Sigmoid colon (tissue), 7 donors: ENCODE data around the gene CPN1. TPM values are rescaled to one million over a fixed set of nuclear protein-coding genes. Genes with fewer than 3 reads are reported as not detected.

Source experiments
- DNase-seq: peaks from one replicate; pipeline ENCODE4 v3.0.0-alpha.2; 2019
- H3K27ac ChIP-seq, 4 donors: fragments of 200-600 bp; sonication (generic); one replicate each; pipeline ENCODE4 v1.5.1; 2016 to 2019; ENCODE audit warnings: mild to moderate bottlenecking in 1 of 4
- H3K27me3 ChIP-seq, 3 donors: fragments of 200-600 bp; sonication (generic); one replicate each; pipeline ENCODE4 v1.5.1; 2019; ENCODE audit warnings: mild to moderate bottlenecking in 1 of 3
- H3K36me3 ChIP-seq, 4 donors: fragments of 200-600 bp; sonication (generic); one replicate each; pipeline ENCODE4 v1.5.1; 2016 to 2019
- H3K4me1 ChIP-seq, 4 donors: fragments of 200-600 bp; sonication (generic); one replicate each; pipeline ENCODE4 v1.5.1; 2017 to 2019
- H3K4me3 ChIP-seq, 4 donors: fragments of 200-600 bp; sonication (generic); one replicate each; pipeline ENCODE4 v1.5.1; 2017 to 2019; ENCODE audit warnings: mild to moderate bottlenecking in 2 of 4, moderate library complexity in 1 of 4
- H3K9me3 ChIP-seq, 4 donors: fragments of 200-600 bp in 3 of 4; sonication (generic) in 3 of 4; one replicate each; pipeline versions ENCODE4 v1.5.1 to v1.6.1; 2013 to 2019
- EP300 ChIP-seq, 4 donors: sonication (generic); formaldehyde crosslinking; IDR thresholded peaks; one replicate each; pipeline ENCODE4 v1.6.1; 2017; ENCODE audit warnings: antibody characterized with exemption in 4 of 4
- POLR2A ChIP-seq, 2 donors: fragments of 450-650 bp; IDR thresholded peaks; one replicate each; pipeline ENCODE4 v1.6.1; 2016; ENCODE audit warnings: antibody characterized with exemption in 2 of 2, mild to moderate bottlenecking in 2 of 2, moderate library complexity in 2 of 2
- POLR2AphosphoS5 ChIP-seq, 4 donors: sonication (generic); formaldehyde crosslinking; IDR thresholded peaks; one replicate each; pipeline ENCODE4 v1.6.1; 2017; ENCODE audit warnings: antibody characterized with exemption in 4 of 4
- WGBS, 2 donors: extraction: QIAGEN DNeasy Blood & Tissue Kit; methylation state at CpG; one replicate each; pipeline ENCODE4 v1.1.7; 2013; 5-methylcytosine and 5-hydroxymethylcytosine counted together
- intact Hi-C: fragments of 100-400 bp; cut with DNase I; formaldehyde crosslinking; loops from one replicate; pipeline ENCODE4 v1.15.1; 2023
- polyA plus RNA-seq, 3 donors: library from polyadenylated mRNA; stranded (reverse); fragments of 200-250 nt; gene quantifications; one replicate each; pipeline ENCODE4 v1.2.3, GENCODE V29; 2013
- total RNA-seq, 4 donors: library from RNA; depleted of rRNA; stranded (reverse); fragments of >200 nt; gene quantifications; one replicate each; pipeline ENCODE4 v1.1.0, GENCODE V29; 2016
- TF ChIP-seq, protein P1 (sequence below), 4 experiments: fragments of 450-650 bp in 3 of 4; fragments of 200-600 bp in 1 of 4; IDR thresholded peaks; one replicate each; pipeline ENCODE4 v1.5.1; 2016 to 2019; ENCODE audit warnings: antibody characterized with exemption in 4 of 4, mild to moderate bottlenecking in 3 of 4, moderate library complexity in 2 of 4
- donor health status: healthy with polysubstance abuse.
- donor health status: Bipolar disorder and iron deficiency.
- donor health status: healthy.

The CPN1 gene
- total and polyA plus RNA-seq, 7 donors: 0.60 TPM; not detected in 6

DNA sequence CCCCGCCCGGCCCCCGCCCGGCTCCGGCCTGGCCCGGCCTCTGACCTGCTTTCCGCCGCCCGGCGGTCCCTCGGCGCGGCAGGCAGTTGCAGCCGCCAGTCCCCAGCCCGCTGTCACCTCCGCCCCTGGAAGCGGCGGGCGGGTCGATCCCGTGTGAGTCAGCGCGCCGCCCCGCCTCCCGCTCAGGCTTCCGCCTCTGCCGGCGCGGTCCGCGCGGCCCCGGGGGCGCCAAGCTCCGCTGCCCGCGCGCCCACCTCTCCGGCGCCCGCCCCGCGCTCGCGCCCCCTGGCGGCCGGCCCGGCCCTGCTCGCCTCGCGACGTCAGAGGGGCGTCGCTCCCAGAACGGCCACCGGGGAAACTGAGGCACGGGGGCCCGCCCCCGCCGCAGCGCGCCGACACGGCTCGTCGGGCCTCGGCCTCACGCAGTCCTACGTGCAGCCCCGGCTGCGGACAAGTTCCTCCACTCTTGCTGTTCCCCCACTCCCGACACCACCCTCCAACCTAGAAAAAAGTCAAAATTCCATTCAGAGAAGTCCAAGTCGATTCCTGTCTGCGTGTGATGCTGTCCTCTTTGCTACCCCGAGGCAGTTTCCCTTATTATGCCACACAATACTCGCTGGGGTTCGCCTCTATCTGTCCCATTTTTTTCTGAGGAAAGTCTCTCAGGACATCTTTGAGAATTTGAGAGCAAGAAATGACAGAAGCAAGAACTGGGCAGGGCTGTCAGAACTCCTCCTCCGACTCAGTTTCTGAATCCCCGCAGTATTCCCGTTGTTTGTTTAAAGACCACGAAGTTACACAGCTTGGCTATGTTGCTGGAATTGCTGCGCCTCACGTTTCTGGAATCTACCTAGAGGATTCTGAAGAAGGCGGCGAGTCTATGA is 71.6 kb downstream of the CPN1 start, which contains the start of gene DNMBP:
Gene DNMBP (minus strand): TSS at position 155 of the 884 bp plus-strand sequence. CDS start 37,823 bp downstream, outside the sequence.
- peak within 1 kb of the TSS; percentile 82 to 91 (median 85) for H3K27ac ChIP-seq
- no peak for TF ChIP-seq EP300 (IDR thresholded peaks at IDR 0.05)
- peak; percentile 8 to 84 (median 72) for TF ChIP-seq POLR2AphosphoS5 (IDR thresholded peaks at IDR 0.05)
- no peak for TF ChIP-seq POLR2A (IDR thresholded peaks at IDR 0.05)
- TF ChIP-seq, protein P1, sequence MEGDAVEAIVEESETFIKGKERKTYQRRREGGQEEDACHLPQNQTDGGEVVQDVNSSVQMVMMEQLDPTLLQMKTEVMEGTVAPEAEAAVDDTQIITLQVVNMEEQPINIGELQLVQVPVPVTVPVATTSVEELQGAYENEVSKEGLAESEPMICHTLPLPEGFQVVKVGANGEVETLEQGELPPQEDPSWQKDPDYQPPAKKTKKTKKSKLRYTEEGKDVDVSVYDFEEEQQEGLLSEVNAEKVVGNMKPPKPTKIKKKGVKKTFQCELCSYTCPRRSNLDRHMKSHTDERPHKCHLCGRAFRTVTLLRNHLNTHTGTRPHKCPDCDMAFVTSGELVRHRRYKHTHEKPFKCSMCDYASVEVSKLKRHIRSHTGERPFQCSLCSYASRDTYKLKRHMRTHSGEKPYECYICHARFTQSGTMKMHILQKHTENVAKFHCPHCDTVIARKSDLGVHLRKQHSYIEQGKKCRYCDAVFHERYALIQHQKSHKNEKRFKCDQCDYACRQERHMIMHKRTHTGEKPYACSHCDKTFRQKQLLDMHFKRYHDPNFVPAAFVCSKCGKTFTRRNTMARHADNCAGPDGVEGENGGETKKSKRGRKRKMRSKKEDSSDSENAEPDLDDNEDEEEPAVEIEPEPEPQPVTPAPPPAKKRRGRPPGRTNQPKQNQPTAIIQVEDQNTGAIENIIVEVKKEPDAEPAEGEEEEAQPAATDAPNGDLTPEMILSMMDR (IDR thresholded peaks at IDR 0.05): peak in 2 of 4 experiments; percentile 44 to 55
- no peaks in the 10 kb centered on the region for H3K27me3 ChIP-seq
- no peaks in the 10 kb centered on the region for H3K36me3 ChIP-seq
- DNase-seq: peak; percentile 91
- H3K4me3 ChIP-seq: peak within 1 kb of the TSS; percentile 62 to 83 (median 74)
- 2 to 3% methylated on average over 86 of the region's 86 CpGs for WGBS, 2 donors
- H3K4me1 ChIP-seq: peaks cover 0 to 45% (median 37%) of the 10 kb centered on the region in 4 donors
- H3K9me3 ChIP-seq: no peaks in the 10 kb centered on the region
- intact Hi-C loops: loop anchor here (1.0 to 5.0 kb wide), 4 partner anchors 32 to 163 kb away; no protein-coding TSS in a partner anchor

- peak overlapping the region; percentile 82 to 91 (median 85) for H3K27ac ChIP-seq
- H3K9me3 ChIP-seq: no peaks in the 10 kb centered on the region
- H3K27me3 ChIP-seq: no peaks in the 10 kb centered on the region
- H3K36me3 ChIP-seq: no peaks in the 10 kb centered on the region
- no peak for TF ChIP-seq POLR2A (IDR thresholded peaks at IDR 0.05)
- TF ChIP-seq, protein P1 (IDR thresholded peaks at IDR 0.05): peak in 1 of 4 experiments; percentile 55
- peak; percentile 80 for DNase-seq
- WGBS, 2 donors: 0 to 1% methylated on average over 45 of the region's 45 CpGs
- peak overlapping the region; percentile 62 to 83 (median 74) for H3K4me3 ChIP-seq
- peaks cover 0 to 52% (median 44%) of the 10 kb centered on the region in 4 donors for H3K4me1 ChIP-seq
- intact Hi-C loops: no loop called here
Observed at GRCh38 chr10:100009283-100009792, 72.3 kb downstream of the CPN1 start.

GRCh38 chr10:100008708-100009282 is 72.9 kb downstream of the CPN1 start:
- intact Hi-C loops: no loop called here
- Histone ChIP-seq H3K27me3 (no peaks in the 10 kb centered on the region), H3K9me3 (no peaks in the 10 kb centered on the region), H3K36me3 (no peaks in the 10 kb centered on the region), H3K4me3 (peak overlapping the region; percentile 62 to 83 (median 74)), H3K27ac (peak overlapping the region; percentile 82 to 91 (median 85)), H3K4me1 (peaks cover 0 to 58% (median 49%) of the 10 kb centered on the region in 4 donors)
- peak; percentile 2 for DNase-seq
- WGBS, 2 donors: 8 to 34% methylated on average over 9 of the region's 9 CpGs
- TF ChIP-seq, protein P1 (IDR thresholded peaks at IDR 0.05): no peak
- TF ChIP-seq POLR2AphosphoS5 (IDR thresholded peaks at IDR 0.05) (no peak), POLR2A (IDR thresholded peaks at IDR 0.05) (no peak), EP300 (IDR thresholded peaks at IDR 0.05) (no peak)

DNA sequence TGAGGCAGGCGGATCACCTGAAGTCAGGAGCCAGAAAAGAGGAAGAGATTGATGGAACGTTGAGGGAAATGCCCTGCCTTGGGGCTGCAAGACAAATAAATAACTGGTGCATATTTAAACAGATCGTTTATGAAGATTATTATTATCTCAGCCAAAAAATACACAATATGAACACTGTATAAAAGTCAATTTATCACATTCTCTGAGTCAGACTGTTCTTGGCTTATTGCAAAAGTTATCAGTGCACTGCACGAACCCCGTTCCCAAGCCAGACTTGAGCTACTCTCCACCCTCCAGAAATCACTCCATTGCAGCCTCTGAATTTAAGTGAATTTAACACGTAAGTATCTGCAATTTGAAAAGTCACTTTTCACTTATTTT is 73.5 kb downstream of the CPN1 start:
- intact Hi-C loops: no loop called here
- Histone ChIP-seq H3K4me3 (peak overlapping the region; percentile 62 to 83 (median 74)), H3K4me1 (peaks cover 0 to 58% (median 50%) of the 10 kb centered on the region in 4 donors), H3K27ac (peak overlapping the region; percentile 82 to 91 (median 85)), H3K36me3 (no peaks in the 10 kb centered on the region), H3K9me3 (no peaks in the 10 kb centered on the region), H3K27me3 (no peaks in the 10 kb centered on the region)
- TF ChIP-seq, protein P1 (IDR thresholded peaks at IDR 0.05): no peak
- TF ChIP-seq EP300 (IDR thresholded peaks at IDR 0.05) (no peak), POLR2A (IDR thresholded peaks at IDR 0.05) (no peak), POLR2AphosphoS5 (IDR thresholded peaks at IDR 0.05) (peak in 1 of 4 donors; percentile 10)
- peak; percentile 66 for DNase-seq
- WGBS, 2 donors: 39 to 61% methylated on average over 6 of the region's 6 CpGs
